ENCODE data around the gene RNMT.

DNA sequence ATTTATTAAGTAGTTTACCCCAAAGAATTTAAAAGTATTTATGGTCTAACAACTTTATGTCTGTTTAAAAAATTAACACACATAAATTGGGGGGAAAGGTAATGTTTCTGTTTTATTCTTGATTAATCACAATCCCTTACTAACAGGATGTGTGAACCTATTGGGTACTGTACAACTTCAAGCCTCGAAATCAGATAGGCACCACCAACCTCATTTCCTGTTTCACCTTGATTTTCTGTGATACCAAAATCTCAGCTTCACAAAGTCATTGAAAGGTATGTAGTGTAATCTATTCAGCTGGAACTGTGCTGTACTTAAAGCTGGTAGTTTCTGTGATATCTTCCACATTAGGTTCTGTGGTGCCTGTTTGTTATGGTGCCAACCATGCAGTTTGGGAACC lies 4.0 kb downstream of the RNMT start:
- TF ChIP-seq, protein P1, sequence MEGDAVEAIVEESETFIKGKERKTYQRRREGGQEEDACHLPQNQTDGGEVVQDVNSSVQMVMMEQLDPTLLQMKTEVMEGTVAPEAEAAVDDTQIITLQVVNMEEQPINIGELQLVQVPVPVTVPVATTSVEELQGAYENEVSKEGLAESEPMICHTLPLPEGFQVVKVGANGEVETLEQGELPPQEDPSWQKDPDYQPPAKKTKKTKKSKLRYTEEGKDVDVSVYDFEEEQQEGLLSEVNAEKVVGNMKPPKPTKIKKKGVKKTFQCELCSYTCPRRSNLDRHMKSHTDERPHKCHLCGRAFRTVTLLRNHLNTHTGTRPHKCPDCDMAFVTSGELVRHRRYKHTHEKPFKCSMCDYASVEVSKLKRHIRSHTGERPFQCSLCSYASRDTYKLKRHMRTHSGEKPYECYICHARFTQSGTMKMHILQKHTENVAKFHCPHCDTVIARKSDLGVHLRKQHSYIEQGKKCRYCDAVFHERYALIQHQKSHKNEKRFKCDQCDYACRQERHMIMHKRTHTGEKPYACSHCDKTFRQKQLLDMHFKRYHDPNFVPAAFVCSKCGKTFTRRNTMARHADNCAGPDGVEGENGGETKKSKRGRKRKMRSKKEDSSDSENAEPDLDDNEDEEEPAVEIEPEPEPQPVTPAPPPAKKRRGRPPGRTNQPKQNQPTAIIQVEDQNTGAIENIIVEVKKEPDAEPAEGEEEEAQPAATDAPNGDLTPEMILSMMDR (IDR thresholded peaks at IDR 0.05; ENCODE audit: insufficient read depth, low read length, poor library complexity, severe bottlenecking): no peak
- TF ChIP-seq EZH2phosphoT487 (conservative IDR thresholded peaks at IDR 0.05; ENCODE audit: low read length): no peak
